HEK293 (cell line): Measurements from ENCODE around the gene YARS1.
A peak's percentile ranks its signal among the peaks of the same experiment; 100 is the strongest.

Source experiments
- CTCF ChIA-PET: fragments of 350-600 bp; formaldehyde crosslinking; extraction: SDS; loops from one replicate; lab custom pipeline; 2021; ENCODE audit warnings: antibody characterized with exemption; lab: Yijun Ruan, JAX
- POLR2A ChIA-PET: fragments of 300-600 bp; formaldehyde crosslinking; extraction: SDS; loops from one replicate; lab custom pipeline; 2020; ENCODE audit warnings: antibody characterized with exemption, inconsistent platforms; lab: Yijun Ruan, JAX
- H3K27ac ChIP-seq: fragments of 200-500 bp; sonication (Bioruptor generic); 2 replicates; pipeline ENCODE4 v1.5.1; 2014; ENCODE audit warnings: low read depth, low read length, control low read depth, inconsistent platforms; ENCODE audit errors: extremely low read depth
- H3K36me3 ChIP-seq, 2 experiments: fragments of 200-500 bp in 1 of 2; sonication (Bioruptor generic) in 1 of 2; 1 replicate in 1 of 2; 2 replicates in 1 of 2; pipeline ENCODE4 v1.5.1; 2014 to 2017; ENCODE audit warnings: inconsistent platforms in 2 of 2, low read length in 2 of 2; ENCODE audit not compliant: control insufficient read depth in 2 of 2, insufficient read depth in 1 of 2
- H3K4me1 ChIP-seq: fragments of 200-500 bp; sonication (Bioruptor generic); 2 replicates; pipeline ENCODE4 v1.5.1; 2014; ENCODE audit warnings: mild to moderate bottlenecking, low read length, inconsistent platforms; ENCODE audit not compliant: control insufficient read depth, insufficient read depth
- H3K4me3 ChIP-seq: 2 replicates; pipeline ENCODE4 v1.5.1; 2011; ENCODE audit warnings: low read depth, mild to moderate bottlenecking, control low read depth, low read length, moderate library complexity
- H3K9me3 ChIP-seq: fragments of 200-500 bp; sonication (Bioruptor generic); 2 replicates; pipeline ENCODE4 v1.5.1; 2014; ENCODE audit warnings: low read depth, low read length, inconsistent platforms; ENCODE audit not compliant: control insufficient read depth, insufficient read depth
- EGR2 ChIP-seq: fragments of 450-650 bp; formaldehyde crosslinking; IDR thresholded peaks from 2 replicates; pipeline ENCODE4 v1.5.1; 2016; ENCODE audit warnings: low read depth, missing biosample characterization, missing genetic modification characterization
- HOXA7 ChIP-seq: sonication (generic); formaldehyde crosslinking; IDR thresholded peaks from 2 replicates; pipeline ENCODE4 v1.8.1; 2022; ENCODE audit warnings: missing genetic modification reagents, borderline replicate concordance
- IKZF3 ChIP-seq: fragments of 450-650 bp; IDR thresholded peaks from 2 replicates; pipeline ENCODE4 v1.5.0; 2018; ENCODE audit warnings: missing biosample characterization, mild to moderate bottlenecking, missing genetic modification characterization, moderate library complexity
- KLF1 ChIP-seq: fragments of 450-650 bp; formaldehyde crosslinking; IDR thresholded peaks from 2 replicates; pipeline ENCODE4 v1.5.1; 2016; ENCODE audit warnings: missing biosample characterization, missing genetic modification characterization
- OSR2 ChIP-seq: fragments of 450-650 bp; formaldehyde crosslinking; IDR thresholded peaks from 2 replicates; pipeline ENCODE4 v1.5.1; 2016; ENCODE audit warnings: missing biosample characterization, missing genetic modification characterization
- PRDM1 ChIP-seq: fragments of 450-650 bp; formaldehyde crosslinking; IDR thresholded peaks from 2 replicates; pipeline ENCODE4; 2016; ENCODE audit warnings: missing biosample characterization, missing genetic modification characterization
- RBAK ChIP-seq: fragments of 450-650 bp; formaldehyde crosslinking; IDR thresholded peaks from 2 replicates; pipeline ENCODE4 v1.5.1; 2016; ENCODE audit warnings: missing biosample characterization, missing genetic modification characterization
- SETDB1 ChIP-seq: IDR thresholded peaks from one replicate; pipeline ENCODE4 v1.6.1; 2017; ENCODE audit warnings: mild to moderate bottlenecking, low read length, moderate library complexity, mixed read lengths; ENCODE audit not compliant: insufficient read length
- SP2 ChIP-seq: fragments of 450-650 bp; formaldehyde crosslinking; IDR thresholded peaks from 2 replicates; pipeline ENCODE4 v1.5.1; 2016; ENCODE audit warnings: missing biosample characterization, missing genetic modification characterization
- SP3 ChIP-seq: fragments of 450-650 bp; formaldehyde crosslinking; IDR thresholded peaks from 2 replicates; pipeline ENCODE4 v1.5.1; 2016; ENCODE audit warnings: missing biosample characterization, missing genetic modification characterization
- ZFP3 ChIP-seq: fragments of 450-650 bp; formaldehyde crosslinking; IDR thresholded peaks from 2 replicates; pipeline ENCODE4 v1.5.1; 2016; ENCODE audit warnings: low read depth, missing biosample characterization, missing genetic modification characterization
- ZFP69B ChIP-seq: fragments of 450-650 bp; formaldehyde crosslinking; IDR thresholded peaks from 2 replicates; pipeline ENCODE4 v1.5.1; 2016; ENCODE audit warnings: missing biosample characterization, missing genetic modification characterization
- ZNF10 ChIP-seq: fragments of 450-650 bp; formaldehyde crosslinking; IDR thresholded peaks from 2 replicates; pipeline ENCODE4 v1.5.1; 2017; ENCODE audit warnings: missing biosample characterization, missing genetic modification characterization
- ZNF114 ChIP-seq: fragments of 450-650 bp; formaldehyde crosslinking; IDR thresholded peaks from 2 replicates; pipeline ENCODE4 v1.5.0; 2017; ENCODE audit warnings: missing biosample characterization, missing genetic modification characterization
- ZNF174 ChIP-seq: fragments of 450-650 bp; formaldehyde crosslinking; IDR thresholded peaks from 2 replicates; pipeline ENCODE4 v1.5.0; 2017; ENCODE audit warnings: missing biosample characterization, mild to moderate bottlenecking, missing genetic modification characterization
- ZNF202 ChIP-seq: fragments of 450-650 bp; formaldehyde crosslinking; IDR thresholded peaks from 2 replicates; pipeline ENCODE4 v1.5.1; 2016; ENCODE audit warnings: missing biosample characterization, missing genetic modification characterization, borderline replicate concordance
- ZNF214 ChIP-seq: fragments of 450-650 bp; formaldehyde crosslinking; IDR thresholded peaks from 2 replicates; pipeline ENCODE4 v1.5.1; 2017; ENCODE audit warnings: missing biosample characterization, mild to moderate bottlenecking, missing genetic modification characterization, borderline replicate concordance
- ZNF221 ChIP-seq: fragments of 450-650 bp; formaldehyde crosslinking; IDR thresholded peaks from 2 replicates; pipeline ENCODE4 v1.5.1; 2017; ENCODE audit warnings: missing biosample characterization, missing genetic modification characterization, borderline replicate concordance
- ZNF366 ChIP-seq: fragments of 450-650 bp; formaldehyde crosslinking; conservative IDR thresholded peaks from 2 replicates; pipeline ENCODE4 v1.5.1; 2016; ENCODE audit warnings: missing biosample characterization, missing genetic modification characterization
- ZNF521 ChIP-seq: fragments of 450-650 bp; formaldehyde crosslinking; IDR thresholded peaks from 2 replicates; pipeline ENCODE4 v1.5.1; 2017; ENCODE audit warnings: missing biosample characterization, mild to moderate bottlenecking, missing genetic modification characterization
- ZNF596 ChIP-seq: fragments of 450-650 bp; IDR thresholded peaks from 2 replicates; pipeline ENCODE4 v1.5.0; 2018; ENCODE audit warnings: missing biosample characterization, mild to moderate bottlenecking, missing genetic modification characterization, moderate library complexity
- ZNF677 ChIP-seq: fragments of 450-650 bp; IDR thresholded peaks from 2 replicates; pipeline ENCODE4 v1.5.0; 2018; ENCODE audit warnings: missing biosample characterization, mild to moderate bottlenecking, missing genetic modification characterization, moderate library complexity
- ZNF747 ChIP-seq: fragments of 450-650 bp; formaldehyde crosslinking; IDR thresholded peaks from 2 replicates; pipeline ENCODE4 v1.5.1; 2016; ENCODE audit warnings: missing biosample characterization, missing genetic modification characterization
- ZNF843 ChIP-seq: fragments of 450-650 bp; formaldehyde crosslinking; IDR thresholded peaks from 2 replicates; pipeline ENCODE4 v1.5.1; 2016; ENCODE audit warnings: missing biosample characterization, missing genetic modification characterization
- TF ChIP-seq, protein P1 (sequence below): fragments of 450-650 bp; formaldehyde crosslinking; IDR thresholded peaks from 2 replicates; pipeline ENCODE4; 2016; ENCODE audit warnings: missing biosample characterization, missing genetic modification characterization
- TF ChIP-seq, protein P2 (sequence below): fragments of 450-650 bp; formaldehyde crosslinking; optimal IDR thresholded peaks from 2 replicates; pipeline ENCODE3; 2016; ENCODE audit warnings: missing biosample characterization, mild to moderate bottlenecking, missing genetic modification characterization
- TF ChIP-seq, protein P3 (sequence below): fragments of 450-650 bp; formaldehyde crosslinking; IDR thresholded peaks from 2 replicates; pipeline ENCODE4 v1.5.1; 2016; ENCODE audit warnings: missing biosample characterization, missing genetic modification characterization
- TF ChIP-seq, protein P4 (sequence below): fragments of 450-650 bp; formaldehyde crosslinking; IDR thresholded peaks from 2 replicates; pipeline ENCODE4 v1.5.1; 2016; ENCODE audit warnings: missing biosample characterization, missing genetic modification characterization, borderline replicate concordance
- TF ChIP-seq, protein P5 (sequence below): fragments of 450-650 bp; formaldehyde crosslinking; IDR thresholded peaks from 2 replicates; pipeline ENCODE4 v1.5.1; 2016; ENCODE audit warnings: missing biosample characterization, missing genetic modification characterization
- TF ChIP-seq, protein P6 (sequence below): fragments of 450-650 bp; formaldehyde crosslinking; IDR thresholded peaks from 2 replicates; pipeline ENCODE4 v1.5.1; 2016; ENCODE audit warnings: missing biosample characterization, missing genetic modification characterization
- TF ChIP-seq, protein P7 (sequence below): fragments of 450-650 bp; formaldehyde crosslinking; IDR thresholded peaks from 2 replicates; pipeline ENCODE4 v1.5.1; 2016; ENCODE audit warnings: missing biosample characterization, missing genetic modification characterization

The YARS1 gene

DNA sequence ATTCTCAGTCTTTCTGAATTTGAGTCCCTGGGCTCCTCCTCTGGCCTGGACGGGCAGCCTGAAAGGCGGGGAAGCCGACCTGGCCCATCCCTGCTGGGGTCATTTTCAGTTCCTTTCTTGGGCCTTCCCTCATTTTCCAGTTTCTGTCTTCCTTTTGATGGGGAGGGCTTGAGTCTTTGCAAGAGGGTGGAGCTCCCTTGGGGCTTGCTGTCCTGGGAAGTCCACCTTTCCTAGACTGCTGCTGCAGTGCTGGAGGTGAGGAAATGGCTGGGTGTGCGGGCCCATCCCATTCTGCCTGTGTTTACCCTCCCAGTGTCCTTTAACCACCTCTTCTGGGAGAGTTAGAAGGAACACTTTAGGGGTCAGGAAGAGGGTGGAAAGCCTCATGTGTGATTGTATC, 74.2 kb downstream of the YARS1 start:
- Histone ChIP-seq H3K36me3 (peaks cover 0 to 13% of the 10 kb centered on the region in 2 experiments; a peak in 2 of 3 replicates), H3K9me3 (no peaks in the 10 kb centered on the region), H3K4me3 (peak overlapping the region; percentile 69), H3K27ac (no peak overlapping the region), H3K4me1 (no peaks in the 10 kb centered on the region; the same call in 1 of the 2 replicates)
- CTCF ChIA-PET: interaction anchor here (0.6 to 1.3 kb wide), 7 partner anchors 9 to 55 kb away, joined by 3 to 6 read pairs (median 3); no protein-coding TSS in a partner anchor
- POLR2A ChIA-PET: interaction anchor here (1.8 kb wide), 1 partner anchor 30 kb away, joined by 9 read pairs; no protein-coding TSS in a partner anchor
- no peak for TF ChIP-seq HOXA7 (CRISPR knock-in tag)
- TF ChIP-seq ZNF10 (tag by site-specific recombination): no peak
- no peak for TF ChIP-seq RBAK (tag by site-specific recombination)
- peak; percentile 68 for TF ChIP-seq KLF1
- TF ChIP-seq ZNF174 (tag by site-specific recombination): no peak
- TF ChIP-seq, protein P1, sequence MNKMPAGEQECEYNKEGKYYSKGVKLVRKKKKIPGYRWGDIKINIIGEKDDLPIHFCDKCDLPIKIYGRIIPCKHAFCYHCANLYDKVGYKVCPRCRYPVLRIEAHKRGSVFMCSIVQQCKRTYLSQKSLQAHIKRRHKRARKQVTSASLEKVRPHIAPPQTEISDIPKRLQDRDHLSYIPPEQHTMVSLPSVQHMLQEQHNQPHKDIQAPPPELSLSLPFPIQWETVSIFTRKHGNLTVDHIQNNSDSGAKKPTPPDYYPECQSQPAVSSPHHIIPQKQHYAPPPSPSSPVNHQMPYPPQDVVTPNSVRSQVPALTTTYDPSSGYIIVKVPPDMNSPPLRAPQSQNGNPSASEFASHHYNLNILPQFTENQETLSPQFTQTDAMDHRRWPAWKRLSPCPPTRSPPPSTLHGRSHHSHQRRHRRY: no peak
- TF ChIP-seq, protein P2, sequence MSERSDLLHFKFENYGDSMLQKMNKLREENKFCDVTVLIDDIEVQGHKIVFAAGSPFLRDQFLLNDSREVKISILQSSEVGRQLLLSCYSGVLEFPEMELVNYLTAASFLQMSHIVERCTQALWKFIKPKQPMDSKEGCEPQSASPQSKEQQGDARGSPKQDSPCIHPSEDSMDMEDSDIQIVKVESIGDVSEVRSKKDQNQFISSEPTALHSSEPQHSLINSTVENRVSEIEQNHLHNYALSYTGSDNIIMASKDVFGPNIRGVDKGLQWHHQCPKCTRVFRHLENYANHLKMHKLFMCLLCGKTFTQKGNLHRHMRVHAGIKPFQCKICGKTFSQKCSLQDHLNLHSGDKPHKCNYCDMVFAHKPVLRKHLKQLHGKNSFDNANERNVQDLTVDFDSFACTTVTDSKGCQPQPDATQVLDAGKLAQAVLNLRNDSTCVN: no peak
- TF ChIP-seq ZNF221: no peak
- peak; percentile 20; the same call in 1 of the 2 replicates for TF ChIP-seq SP3 (tag by site-specific recombination)
- TF ChIP-seq ZNF677: no peak
- no peak for TF ChIP-seq ZNF202
- TF ChIP-seq SP2 (tag by site-specific recombination): peak; percentile 53
- TF ChIP-seq, protein P3, sequence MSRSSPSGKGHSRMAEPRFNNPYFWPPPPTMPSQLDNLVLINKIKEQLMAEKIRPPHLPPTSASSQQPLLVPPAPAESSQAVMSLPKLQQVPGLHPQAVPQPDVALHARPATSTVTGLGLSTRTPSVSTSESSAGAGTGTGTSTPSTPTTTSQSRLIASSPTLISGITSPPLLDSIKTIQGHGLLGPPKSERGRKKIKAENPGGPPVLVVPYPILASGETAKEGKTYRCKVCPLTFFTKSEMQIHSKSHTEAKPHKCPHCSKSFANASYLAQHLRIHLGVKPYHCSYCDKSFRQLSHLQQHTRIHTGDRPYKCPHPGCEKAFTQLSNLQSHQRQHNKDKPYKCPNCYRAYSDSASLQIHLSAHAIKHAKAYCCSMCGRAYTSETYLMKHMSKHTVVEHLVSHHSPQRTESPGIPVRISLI (tag by site-specific recombination): no peak
- no peak for TF ChIP-seq ZNF521
- TF ChIP-seq, protein P4, sequence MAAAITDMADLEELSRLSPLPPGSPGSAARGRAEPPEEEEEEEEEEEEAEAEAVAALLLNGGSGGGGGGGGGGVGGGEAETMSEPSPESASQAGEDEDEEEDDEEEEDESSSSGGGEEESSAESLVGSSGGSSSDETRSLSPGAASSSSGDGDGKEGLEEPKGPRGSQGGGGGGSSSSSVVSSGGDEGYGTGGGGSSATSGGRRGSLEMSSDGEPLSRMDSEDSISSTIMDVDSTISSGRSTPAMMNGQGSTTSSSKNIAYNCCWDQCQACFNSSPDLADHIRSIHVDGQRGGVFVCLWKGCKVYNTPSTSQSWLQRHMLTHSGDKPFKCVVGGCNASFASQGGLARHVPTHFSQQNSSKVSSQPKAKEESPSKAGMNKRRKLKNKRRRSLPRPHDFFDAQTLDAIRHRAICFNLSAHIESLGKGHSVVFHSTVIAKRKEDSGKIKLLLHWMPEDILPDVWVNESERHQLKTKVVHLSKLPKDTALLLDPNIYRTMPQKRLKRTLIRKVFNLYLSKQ: no peak
- no peak for TF ChIP-seq PRDM1 (tag by site-specific recombination)
- TF ChIP-seq ZNF214 (tag by site-specific recombination): no peak
- peak; percentile 55; the same call in 1 of the 2 replicates for TF ChIP-seq ZFP69B (tag by site-specific recombination)
- TF ChIP-seq ZNF366 (tag by site-specific recombination): 0 out of 2 replicates have a peak, but pooled peaks have one; percentile 10
- TF ChIP-seq IKZF3: peak; percentile 63; the same call in 1 of the 2 replicates
- TF ChIP-seq, protein P5, sequence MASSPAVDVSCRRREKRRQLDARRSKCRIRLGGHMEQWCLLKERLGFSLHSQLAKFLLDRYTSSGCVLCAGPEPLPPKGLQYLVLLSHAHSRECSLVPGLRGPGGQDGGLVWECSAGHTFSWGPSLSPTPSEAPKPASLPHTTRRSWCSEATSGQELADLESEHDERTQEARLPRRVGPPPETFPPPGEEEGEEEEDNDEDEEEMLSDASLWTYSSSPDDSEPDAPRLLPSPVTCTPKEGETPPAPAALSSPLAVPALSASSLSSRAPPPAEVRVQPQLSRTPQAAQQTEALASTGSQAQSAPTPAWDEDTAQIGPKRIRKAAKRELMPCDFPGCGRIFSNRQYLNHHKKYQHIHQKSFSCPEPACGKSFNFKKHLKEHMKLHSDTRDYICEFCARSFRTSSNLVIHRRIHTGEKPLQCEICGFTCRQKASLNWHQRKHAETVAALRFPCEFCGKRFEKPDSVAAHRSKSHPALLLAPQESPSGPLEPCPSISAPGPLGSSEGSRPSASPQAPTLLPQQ: peak; percentile 68; the same call in 1 of the 2 replicates
- TF ChIP-seq ZNF114: no peak
- TF ChIP-seq, protein P6, sequence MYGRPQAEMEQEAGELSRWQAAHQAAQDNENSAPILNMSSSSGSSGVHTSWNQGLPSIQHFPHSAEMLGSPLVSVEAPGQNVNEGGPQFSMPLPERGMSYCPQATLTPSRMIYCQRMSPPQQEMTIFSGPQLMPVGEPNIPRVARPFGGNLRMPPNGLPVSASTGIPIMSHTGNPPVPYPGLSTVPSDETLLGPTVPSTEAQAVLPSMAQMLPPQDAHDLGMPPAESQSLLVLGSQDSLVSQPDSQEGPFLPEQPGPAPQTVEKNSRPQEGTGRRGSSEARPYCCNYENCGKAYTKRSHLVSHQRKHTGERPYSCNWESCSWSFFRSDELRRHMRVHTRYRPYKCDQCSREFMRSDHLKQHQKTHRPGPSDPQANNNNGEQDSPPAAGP (tag by site-specific recombination): 0 out of 2 replicates have a peak, but pooled peaks have one; percentile 35
- no peak for TF ChIP-seq ZFP3 (tag by site-specific recombination)
- no peak for TF ChIP-seq ZNF596 (tag by site-specific recombination)
- TF ChIP-seq OSR2 (tag by site-specific recombination): no peak
- TF ChIP-seq SETDB1: no peak
- TF ChIP-seq EGR2 (tag by site-specific recombination): no peak
- TF ChIP-seq ZNF843 (tag by site-specific recombination): no peak
- TF ChIP-seq ZNF747 (tag by site-specific recombination): no peak
- TF ChIP-seq, protein P7, sequence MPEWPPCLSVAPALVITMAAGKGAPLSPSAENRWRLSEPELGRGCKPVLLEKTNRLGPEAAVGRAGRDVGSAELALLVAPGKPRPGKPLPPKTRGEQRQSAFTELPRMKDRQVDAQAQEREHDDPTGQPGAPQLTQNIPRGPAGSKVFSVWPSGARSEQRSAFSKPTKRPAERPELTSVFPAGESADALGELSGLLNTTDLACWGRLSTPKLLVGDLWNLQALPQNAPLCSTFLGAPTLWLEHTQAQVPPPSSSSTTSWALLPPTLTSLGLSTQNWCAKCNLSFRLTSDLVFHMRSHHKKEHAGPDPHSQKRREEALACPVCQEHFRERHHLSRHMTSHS (tag by site-specific recombination): no peak
